Dedifferentiated amniotic fluid mesenchymal stem cell (primary cell): ENCODE results near the gene FBXO47.

Experiments used
- DNase-seq: peaks from one replicate; pipeline ENCODE4 v3.0.0-alpha.2; 2016; ENCODE audit errors: extremely low spot score

FBXO47 gene

DNA sequence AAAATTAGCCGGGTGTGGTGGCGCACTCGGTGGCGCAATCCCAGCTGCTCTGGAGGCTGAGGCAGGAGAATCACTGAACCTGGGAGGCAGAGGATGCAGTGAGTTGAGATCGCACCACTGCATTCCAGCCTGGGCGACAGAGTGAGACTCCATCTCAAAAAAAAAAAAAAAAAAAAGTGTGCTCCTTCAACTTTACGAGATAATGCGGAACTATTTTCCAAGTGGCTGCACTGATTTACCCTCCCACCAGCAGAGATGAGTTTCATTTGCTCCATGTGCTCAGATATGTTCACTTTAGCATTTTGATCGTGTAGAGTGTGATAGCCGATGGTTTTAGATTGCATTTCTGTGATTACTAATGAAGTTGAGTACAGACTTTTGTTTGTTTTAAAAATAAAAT lies 61.8 kb downstream of the FBXO47 start:
- DNase-seq = no peak

DNA sequence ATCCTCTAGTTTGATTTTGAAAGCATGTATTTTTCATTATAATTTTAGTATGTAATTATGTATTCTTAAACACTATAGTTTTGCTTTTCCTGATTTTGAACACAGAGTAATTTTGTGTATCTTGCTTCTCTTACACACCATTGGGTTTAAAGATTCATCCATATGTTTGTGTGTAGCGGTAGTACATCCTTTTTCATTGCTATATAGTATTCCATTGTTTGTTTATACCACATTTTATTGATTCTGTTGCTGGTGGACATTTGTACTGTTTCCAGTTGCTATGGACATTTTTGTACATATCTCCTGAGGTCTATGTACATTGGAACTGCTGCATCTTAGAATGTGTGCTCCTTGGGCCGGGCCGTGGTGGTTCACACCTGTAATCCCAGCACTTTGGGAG lies 62.3 kb downstream of the FBXO47 start:
- DNase-seq = no peak

DNA sequence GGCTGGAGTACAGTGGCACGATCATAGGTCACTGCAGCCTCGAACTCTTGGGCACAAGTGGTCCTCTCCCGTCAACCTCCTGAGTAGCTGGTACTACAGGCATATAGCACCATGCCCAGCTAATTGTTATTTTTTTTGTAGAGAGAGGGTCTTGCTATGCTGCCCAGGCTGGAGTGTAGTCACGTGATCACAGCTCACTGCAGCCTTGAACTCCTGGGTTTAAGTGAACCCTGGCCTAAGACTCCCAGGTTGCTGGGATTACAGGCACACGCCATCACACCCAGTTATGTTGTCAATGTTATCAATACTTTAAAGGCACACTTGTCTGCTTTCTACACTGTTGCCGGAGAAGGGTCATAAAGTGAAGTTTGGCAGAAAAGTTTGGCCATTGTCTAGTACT lies 63.8 kb downstream of the FBXO47 start:
- DNase-seq = no peak

DNA sequence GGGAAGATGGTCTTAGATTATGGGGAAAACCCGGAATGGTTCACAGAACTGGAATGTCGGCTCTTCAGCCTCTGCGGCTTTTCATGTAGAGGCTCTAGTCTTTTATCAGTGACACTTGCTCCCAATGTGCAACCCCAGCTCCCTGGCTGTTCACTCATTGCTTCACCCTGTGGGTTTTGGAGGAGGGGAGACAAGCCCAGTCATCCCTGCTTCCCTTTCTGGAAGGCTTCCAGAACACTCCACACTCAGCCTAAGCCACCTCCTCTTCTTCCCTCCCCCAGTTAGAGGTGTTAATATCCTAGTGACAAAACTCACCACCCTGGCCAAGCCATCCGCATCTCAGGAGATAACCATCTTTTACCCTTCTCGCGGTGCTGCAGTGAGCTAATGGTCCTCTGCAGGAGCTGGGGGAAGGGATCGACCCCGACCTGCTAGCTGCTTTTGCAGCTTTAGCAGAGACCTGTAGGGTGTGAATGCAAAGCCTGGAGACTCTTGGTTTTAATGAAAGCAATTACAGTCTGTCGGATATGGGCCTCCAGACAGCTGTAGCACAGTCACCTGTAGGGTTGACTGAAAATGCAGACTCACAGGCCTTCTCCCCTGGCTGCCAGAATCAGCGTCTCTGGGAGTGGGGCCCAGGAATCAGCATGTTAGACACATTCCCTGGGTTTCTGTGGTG lies 66.1 kb downstream of the FBXO47 start:
- DNase-seq = peak; percentile 44

DNA sequence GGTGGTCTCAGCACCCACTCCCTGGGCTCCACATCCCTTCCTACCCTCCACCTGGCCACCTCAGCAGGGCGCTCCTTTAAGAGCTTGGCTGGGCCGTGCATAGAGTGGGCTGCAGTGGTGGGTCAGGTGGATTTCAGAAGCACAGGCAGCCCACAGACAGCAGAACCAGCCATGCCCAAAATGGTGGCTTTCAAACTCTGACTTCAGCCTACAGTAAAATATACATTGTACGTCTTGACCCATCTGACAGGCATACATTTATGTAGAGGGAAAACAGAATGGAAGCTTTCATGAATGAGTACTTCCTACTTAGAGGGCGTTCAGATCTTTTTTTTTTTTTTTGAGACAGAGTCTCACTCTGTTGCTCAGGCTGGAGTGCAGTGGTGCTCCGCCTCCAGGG lies 67.8 kb downstream of the FBXO47 start:
- DNase-seq = no peak

DNA sequence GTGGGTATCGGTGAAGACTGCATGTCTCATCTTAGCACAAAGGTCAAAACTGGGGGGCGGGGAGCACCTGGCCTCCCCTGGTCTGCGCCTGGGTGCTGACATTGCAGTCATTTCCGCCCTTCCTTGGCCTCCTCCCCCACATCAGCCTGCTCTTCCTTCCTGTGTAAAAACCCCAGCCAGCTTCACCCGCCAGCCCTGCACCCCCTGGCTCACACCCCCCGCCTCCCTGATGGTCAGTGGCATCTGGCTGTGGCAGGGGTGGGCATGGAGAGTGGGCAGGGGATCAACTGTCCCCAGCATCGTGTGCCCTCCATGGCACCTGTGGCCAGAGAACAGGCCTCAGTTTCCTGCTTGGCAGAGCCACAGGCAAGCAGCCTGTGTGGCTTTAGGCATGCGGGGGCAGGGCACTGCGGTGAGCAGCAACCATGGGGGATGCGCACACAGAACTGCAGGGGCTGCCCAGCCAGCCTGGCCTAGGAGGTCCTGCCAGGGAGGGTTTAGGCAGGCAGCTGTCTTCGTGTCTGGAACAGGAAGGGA lies 68.3 kb downstream of the FBXO47 start:
- no peak for DNase-seq

DNA sequence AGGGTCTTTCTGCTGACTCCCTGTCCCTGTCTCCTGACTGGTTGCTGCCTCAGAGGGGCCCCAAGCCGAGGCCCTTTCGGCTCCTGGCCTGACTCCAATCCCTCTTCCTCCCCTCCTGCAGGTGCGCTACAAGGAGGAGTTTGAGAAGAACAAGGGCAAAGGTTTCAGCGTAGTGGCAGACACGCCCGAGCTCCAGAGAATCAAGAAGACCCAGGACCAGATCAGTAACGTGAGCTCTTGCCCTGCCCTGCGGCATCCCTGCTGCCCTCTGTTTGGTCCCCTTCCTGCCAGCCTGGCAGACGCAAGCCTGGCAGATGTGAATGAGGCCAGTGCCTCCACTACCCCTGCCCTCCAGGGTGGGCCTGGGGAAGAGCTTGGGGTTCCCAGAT lies 68.9 kb downstream of the FBXO47 start:
- no peak for DNase-seq

DNA sequence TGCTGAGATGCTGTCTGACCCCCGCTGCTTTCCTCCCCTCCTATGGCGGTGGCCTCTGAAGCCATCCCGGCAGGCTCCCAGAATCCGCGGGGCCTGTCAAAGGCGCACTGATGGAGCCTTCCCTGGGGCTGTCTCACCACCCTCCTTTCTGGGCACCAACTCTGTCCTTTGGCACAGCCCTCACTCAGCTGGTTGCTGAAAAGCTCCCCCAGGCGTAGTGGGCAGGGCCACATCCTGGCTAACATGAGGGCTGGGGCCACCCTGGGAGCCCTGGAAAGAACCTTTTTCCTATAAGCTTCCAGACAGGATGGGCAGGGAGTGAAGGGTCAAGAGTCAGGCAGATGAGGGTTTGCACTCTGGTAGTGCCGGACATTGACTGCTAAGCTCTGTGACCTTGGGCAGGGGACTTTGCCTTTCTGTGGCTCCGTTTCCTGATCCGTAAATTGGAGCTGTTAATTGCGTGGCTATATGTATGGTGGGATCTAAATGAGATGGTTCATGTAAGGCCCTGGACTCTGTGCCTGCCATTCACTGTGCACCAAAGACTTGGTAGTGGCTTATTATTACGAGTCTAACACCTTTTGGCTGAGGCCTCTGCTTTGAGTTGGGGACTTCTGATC lies 69.4 kb downstream of the FBXO47 start:
- no peak for DNase-seq

DNA sequence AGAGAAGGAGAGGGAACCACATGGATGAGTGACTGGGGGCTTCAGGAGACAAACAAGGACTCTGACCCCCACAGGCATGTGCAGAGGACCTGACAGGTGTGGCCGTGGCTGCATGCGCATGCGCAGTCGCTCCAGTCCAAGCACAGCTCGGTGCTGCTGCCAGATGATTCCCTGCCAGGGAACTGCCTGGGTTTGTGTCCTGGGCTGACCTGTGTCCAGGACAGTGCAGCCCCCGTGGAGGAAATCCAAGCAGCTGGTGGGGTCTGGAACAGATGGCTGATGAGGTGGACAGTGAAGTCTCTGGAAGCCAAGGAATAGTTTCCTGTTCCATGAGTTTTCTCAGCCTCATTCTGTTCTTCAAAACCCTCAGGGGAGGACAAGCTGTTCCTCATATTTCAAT lies 70.0 kb downstream of the FBXO47 start:
- DNase-seq = no peak

DNA sequence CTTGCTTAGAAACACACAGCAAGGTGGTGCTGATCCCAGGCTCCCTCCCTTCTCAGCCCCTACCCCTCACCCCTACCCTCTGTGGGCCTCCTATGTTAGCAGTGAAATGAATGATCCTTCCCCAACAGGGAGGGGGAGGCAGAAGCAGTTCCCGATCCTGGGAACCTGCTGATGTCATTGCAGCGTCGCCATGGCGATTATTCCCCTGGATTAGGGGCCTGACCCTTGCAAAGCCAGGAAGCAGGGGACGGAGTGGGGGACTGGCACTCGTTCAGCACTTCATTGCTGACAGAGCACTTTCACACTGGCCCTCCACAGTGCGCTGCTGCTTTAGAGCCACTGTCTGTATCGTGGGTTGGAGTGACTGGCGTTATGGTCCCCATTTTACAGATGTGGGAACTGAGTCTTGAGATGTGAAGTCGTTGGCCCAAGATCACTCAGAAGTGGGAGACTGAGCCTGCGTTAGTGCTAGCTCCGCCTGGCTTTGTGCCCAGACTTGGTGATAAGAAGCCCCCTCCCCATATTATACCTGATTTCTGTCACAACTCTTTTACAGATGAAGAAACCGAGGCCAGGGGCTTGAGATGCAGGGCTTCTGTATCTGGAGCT lies 70.8 kb downstream of the FBXO47 start:
- no peak for DNase-seq

DNA sequence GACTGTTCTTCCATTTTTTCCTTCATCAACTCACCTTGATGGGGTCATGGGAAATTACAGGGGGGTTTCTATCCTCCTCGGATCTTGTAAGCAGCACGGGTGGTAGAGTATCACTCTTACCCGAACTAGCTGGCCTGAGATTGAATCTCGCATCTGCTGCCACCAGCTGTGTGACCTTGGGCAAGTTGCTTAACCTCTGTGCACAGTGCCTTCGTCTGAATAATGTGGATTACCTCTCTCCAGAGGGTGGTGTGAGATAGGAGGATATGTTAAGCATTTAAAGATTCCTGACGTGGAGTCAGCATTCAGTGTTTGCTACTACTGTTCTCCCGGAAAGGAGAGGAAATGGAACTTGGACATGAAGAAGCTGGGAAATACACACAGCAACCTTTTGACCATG lies 72.9 kb downstream of the FBXO47 start:
- DNase-seq = no peak

DNA sequence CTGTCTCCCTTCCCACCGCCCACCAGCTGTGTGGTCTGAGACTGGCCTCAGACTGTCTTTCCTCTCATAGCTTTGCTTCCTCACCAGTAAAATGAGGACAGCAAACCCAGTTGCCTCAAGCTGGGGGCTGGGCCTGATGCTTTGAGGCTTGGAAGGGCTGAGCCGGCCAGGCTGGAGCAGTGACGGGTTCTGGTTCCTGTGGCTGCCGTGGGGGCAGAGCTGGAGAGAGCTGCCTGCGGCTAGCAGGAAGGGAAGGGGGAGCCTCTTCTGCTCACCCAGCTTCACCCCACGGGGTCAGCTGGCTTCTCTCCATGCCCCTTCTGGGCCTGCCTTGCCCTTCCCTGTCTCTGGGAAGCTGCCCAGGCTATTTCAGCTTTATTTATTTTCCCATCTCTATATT lies 73.6 kb downstream of the FBXO47 start:
- DNase-seq = no peak

DNA sequence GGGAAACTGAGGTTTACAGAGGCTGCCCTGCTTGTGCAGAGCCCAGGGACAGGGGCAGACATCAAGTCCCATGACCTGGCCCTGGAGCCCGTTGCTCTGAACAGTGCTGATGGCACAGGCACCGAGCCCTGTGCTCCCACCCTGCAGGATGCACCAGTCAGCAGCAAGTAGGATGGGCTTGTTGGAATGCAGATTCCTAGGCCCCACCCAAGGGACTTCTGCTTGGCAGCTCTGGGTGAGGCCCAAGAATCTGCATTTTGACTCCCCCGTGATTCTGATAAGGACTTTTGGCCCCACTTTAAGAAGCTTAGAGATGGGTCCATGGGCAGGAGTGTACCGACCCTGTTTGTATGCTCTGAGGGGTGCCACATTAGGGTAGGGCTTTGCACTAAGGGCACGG lies 74.1 kb downstream of the FBXO47 start:
- DNase-seq = no peak

DNA sequence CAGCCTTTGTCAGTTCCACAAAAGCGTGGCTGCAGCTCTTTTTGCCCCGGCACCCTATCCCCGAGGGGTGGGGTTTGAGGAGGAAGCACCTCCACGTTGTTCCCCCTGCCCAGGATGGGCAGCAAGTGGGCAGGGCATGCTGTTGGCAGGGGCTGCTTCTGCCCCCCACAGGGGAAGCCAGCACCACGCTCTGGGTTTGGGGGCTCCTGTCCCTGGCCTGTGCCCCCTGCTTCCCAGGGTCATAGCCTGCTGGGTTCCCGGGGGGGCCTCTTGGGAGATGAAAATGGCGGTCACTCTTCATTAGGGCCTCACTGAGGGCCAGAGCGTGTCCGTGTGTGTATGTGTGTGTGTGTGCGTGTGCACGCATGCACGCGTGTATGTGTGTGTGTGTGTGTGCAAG lies 74.6 kb downstream of the FBXO47 start:
- DNase-seq = no peak

DNA sequence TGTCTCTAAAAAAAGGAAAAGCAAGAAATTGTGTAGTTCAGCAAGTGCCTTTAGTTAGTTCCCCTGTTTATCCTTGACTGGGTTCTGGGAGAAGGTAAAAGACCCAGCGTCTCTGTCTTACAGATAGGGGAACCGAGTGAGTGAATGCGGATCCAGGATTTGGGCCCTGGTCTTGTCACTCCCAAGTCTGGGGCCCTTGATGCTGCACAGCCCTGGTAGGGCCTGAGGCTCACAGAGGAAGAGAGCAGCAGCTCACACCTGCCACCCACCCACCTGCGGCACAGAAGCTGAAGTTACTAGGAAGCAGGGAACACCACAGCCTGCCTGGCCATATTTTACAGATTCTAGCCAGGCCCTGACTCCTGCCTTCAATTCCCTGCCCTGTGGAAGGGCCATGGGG lies 75.1 kb downstream of the FBXO47 start:
- DNase-seq = no peak

DNA sequence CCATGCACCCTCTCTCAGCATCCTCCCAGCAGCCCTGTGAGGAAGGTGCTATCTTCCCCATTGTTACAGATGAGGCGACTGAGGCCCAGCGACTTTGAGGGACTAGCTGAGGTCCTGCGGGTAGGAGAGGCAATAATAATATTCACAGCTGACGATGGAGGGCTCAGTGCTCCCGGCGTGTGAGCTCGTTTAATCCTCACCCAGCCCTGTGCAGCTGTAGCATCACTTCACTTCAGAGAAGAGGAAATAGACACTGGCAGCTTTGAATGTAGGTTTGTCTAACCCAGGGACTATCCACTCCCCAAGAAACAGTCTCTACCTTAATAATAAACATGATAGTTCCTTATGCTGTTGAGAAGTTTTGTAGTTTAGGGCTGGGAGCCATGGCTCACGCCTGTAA lies 75.8 kb downstream of the FBXO47 start:
- DNase-seq = no peak

DNA sequence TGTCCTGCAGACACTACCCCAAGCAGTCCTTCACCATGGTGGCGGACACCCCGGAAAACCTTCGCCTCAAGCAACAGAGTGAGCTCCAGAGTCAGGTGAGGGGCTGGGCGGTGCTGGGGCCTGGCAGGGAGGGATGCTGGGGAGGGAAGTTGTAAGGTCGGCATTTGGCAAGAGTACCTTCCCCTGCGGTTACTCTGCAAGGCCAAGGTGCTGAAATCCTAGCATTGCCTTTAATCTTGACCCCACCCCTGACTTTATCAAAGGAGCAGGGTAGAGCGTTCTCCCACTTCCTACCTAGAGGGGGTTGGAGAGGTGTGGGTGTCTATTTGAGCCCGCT lies 76.8 kb downstream of the FBXO47 start:
- no peak for DNase-seq

DNA sequence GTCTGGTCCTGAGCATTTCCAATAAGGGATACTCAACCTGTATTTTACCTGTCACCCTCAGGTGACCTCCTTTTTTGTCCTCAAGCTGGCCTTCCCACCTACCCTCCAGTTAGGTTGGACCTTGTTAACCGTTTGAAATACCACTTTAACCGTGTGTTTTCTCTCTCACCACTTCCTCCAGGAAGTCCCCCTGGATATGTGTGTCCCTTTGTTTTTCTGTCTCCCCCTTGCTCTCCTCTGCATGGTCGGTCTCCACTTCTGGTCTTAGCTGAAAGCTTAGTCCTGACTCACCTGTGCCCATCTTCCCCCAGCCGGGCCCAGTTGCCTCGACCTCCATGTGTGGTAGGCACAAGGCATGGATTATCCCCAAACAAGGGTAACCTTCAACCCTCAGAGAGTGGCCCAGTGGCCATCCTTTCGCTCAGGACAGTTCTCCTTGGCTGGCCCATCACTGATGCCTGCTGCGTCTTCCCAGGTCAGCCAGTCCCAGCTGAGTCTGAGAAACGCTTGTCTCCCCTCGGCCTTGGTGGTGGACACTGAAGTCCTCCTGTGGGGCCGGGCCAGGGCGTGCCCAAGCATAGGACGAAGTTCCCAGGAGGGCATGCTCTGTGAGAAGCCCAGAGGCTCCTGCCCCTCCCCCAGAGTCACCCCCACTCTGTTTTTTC lies 77.3 kb downstream of the FBXO47 start:
- no peak for DNase-seq

DNA sequence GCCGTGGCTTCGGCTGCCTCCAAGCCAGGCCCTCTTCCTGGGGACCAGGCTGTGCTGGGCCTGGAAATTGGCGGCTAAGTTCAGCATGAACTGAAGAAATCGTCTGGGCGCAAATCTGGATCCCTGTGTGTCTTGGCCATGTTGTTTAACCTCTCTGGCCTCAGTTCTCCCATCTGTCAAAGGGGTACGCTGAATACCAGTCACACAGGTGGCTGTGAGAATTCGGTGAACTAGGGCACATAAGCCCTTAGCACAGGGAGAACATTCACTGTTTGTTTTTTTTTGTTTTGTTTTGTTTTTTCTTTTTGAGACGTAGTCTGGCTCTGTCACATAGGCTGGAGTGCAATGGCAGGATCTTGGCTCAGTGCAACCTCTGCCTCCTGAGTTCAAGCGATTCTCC lies 78.4 kb downstream of the FBXO47 start:
- DNase-seq = no peak

DNA sequence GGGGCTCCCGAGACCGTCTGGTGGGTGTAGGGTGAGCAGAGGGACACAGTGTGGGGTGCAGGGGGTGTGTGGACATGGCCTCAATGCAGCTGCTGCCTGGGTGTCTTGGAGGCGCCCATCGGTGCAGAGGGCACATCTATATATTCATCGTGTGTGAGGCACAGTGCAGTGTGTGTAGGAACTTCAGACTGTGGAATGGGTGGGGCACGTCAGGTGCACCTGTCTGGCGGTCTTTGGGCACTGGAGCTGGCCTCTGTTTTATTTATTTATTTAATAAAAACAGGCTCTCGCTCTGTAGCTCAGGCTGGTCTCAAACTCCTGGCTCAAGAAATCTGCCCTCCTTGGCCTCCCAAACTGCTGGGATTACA lies 80.6 kb downstream of the FBXO47 start:
- DNase-seq = no peak
